GM06990 (cell line): ENCODE data around the gene PSMB2.
"Not testable (repeated sequence)": the region's sequence is repeated elsewhere in the genome, so short reads cannot be mapped to it uniquely, and the experiment has no call there.

Experiments
- DNase-seq: peaks from one replicate; pipeline ENCODE4 v3.0.0-alpha.2; 2011; ENCODE audit not compliant: insufficient read length; ENCODE audit errors: extremely low read depth
- H3K27me3 ChIP-seq: replicated peaks from 2 replicates; pipeline ENCODE4 v1.6.0; 2011; ENCODE audit warnings: low read length; ENCODE audit not compliant: control insufficient read depth, insufficient read depth
- H3K36me3 ChIP-seq: 2 replicates; pipeline ENCODE4 v1.5.1; 2011; ENCODE audit warnings: low read length; ENCODE audit not compliant: control insufficient read depth, insufficient read depth
- H3K4me3 ChIP-seq: replicated peaks from 2 replicates; pipeline ENCODE4 v1.5.1; 2011; ENCODE audit warnings: low read depth, mild to moderate bottlenecking, control low read depth, low read length
- TF ChIP-seq, protein P1 (sequence below): IDR thresholded peaks from 2 replicates; pipeline ENCODE4 v1.5.1; 2011; ENCODE audit warnings: low read length, control low read depth, mild to moderate bottlenecking, inconsistent platforms; ENCODE audit not compliant: insufficient read depth, poor library complexity, severe bottlenecking

Gene PSMB2

DNA sequence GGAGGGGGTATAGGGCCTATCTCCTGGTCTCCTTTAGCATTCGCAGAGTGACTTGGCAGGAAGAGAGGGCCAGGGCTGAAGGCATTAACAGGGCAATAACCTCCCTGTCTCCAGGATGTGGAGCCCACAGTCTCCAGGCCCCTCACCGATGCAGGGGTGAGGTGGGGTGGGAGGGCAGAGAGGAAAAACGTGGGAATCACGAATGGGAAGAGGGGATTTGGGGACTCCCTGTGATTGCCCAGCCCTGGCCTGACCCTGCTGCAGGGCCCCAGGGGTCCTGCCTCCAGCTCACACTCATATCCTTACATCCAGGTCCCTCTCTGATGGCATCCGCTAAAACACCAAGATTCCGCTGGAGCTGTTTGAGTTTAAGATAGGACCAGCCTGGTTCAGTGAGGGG lies 53.6 kb downstream of the PSMB2 start:
- DNase-seq = no peak
- no peaks in the 10 kb centered on the region for H3K27me3 ChIP-seq
- TF ChIP-seq, protein P1, sequence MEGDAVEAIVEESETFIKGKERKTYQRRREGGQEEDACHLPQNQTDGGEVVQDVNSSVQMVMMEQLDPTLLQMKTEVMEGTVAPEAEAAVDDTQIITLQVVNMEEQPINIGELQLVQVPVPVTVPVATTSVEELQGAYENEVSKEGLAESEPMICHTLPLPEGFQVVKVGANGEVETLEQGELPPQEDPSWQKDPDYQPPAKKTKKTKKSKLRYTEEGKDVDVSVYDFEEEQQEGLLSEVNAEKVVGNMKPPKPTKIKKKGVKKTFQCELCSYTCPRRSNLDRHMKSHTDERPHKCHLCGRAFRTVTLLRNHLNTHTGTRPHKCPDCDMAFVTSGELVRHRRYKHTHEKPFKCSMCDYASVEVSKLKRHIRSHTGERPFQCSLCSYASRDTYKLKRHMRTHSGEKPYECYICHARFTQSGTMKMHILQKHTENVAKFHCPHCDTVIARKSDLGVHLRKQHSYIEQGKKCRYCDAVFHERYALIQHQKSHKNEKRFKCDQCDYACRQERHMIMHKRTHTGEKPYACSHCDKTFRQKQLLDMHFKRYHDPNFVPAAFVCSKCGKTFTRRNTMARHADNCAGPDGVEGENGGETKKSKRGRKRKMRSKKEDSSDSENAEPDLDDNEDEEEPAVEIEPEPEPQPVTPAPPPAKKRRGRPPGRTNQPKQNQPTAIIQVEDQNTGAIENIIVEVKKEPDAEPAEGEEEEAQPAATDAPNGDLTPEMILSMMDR = no peak
- no peak overlapping the region for H3K4me3 ChIP-seq
- no peaks in the 10 kb centered on the region for H3K36me3 ChIP-seq

GRCh38 chr1:35586808-35587207 lies 54.5 kb downstream of the PSMB2 start:
- no peaks in the 10 kb centered on the region for H3K36me3 ChIP-seq
- no peak for DNase-seq
- TF ChIP-seq, protein P1 = no peak
- no peak overlapping the region for H3K4me3 ChIP-seq
- H3K27me3 ChIP-seq = no peaks in the 10 kb centered on the region

DNA sequence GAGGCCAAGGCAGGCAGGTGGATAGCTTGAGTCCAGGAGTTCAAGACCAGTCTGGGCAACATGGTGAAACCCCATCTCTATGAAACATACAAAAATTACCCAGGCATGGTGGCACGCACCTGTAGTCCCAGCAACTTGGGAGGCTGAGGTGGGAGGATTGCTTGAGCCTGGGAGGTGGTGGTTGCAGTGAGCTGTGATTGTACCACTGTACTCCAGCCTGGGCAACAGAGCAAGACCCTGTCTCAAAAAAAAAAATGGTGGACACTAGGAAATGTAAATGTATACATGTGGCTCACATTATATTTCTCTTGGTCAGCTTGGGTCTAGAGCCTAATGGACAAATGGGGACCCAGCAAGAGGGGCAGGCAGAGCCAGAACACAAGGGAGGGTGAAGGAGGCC lies 55.5 kb downstream of the PSMB2 start:
- not testable (repeated sequence) for H3K4me3 ChIP-seq, H3K27me3 ChIP-seq, H3K36me3 ChIP-seq, DNase-seq

DNA sequence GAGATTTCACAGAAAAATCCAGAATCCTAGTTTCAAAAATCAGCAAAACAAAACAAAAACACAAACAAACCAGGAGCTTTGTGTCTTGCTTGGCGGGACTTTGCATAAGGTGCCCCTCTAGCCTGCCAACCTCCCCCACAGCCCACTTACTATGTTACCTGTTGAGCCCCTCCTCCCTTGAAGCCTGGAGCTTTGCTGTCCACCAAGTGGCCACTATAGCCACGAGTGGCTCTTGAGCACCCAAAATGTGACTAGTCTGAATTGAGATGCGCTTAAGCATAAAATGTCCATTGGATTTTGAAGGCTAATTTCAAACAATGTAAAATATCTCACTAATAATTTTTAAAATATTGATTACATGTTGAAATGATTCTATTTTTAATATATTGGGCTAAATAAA lies 56.0 kb downstream of the PSMB2 start:
- Histone ChIP-seq H3K36me3 (no peaks in the 10 kb centered on the region), H3K4me3 (no peak overlapping the region), H3K27me3 (no peaks in the 10 kb centered on the region)
- TF ChIP-seq, protein P1 = no peak
- no peak for DNase-seq

DNA sequence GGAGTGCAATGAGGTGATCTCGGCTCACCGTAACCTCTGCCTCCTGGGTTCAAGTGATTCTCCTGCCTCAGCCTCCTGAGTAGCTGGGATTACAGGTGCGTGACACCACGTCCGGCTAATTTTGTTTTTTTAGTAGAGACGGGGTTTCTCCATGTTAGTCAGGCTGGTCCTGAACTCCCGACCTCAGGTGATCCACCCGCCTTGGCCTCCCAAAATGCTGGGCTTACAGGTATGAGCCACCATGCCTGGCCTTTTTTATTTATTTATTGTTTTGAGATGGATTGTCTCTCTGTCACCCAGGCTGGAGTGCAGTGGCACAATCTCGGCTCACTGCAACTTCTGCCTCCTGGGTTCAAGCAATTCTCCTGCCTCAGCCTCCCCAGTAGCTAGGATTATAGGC lies 59.7 kb downstream of the PSMB2 start:
- not testable (repeated sequence) for H3K27me3 ChIP-seq

GRCh38 chr1:35580949-35581388 lies 60.4 kb downstream of the PSMB2 start:
- Histone ChIP-seq H3K4me3 (no peak overlapping the region), H3K36me3 (no peaks in the 10 kb centered on the region), H3K27me3 (no peaks in the 10 kb centered on the region)
- no peak for DNase-seq
- TF ChIP-seq, protein P1 = no peak

More for the DNA sequence above, 59.7 kb downstream of the PSMB2 start:
- not testable (repeated sequence) for H3K36me3 ChIP-seq, DNase-seq, H3K4me3 ChIP-seq
